ENCODE measurements around the gene CCDC154.

- TF ChIP-seq CTCF (conservative IDR thresholded peaks at IDR 0.05; ENCODE audit: low read length) (no peak), EZH2phosphoT487 (IDR thresholded peaks at IDR 0.05; ENCODE audit: borderline replicate concordance, low read depth, low read length) (no peak)
These were observed 41.6 kb upstream of the CCDC154 start for GRCh38 chr16:1485847-1486496.
